BLaER1 treated with 17β-estradiol and CSF1 and Interleukin-3, amounts not matched to agents 10 nM and 100 nM (cell line): ENCODE results near the gene CD163.

Source experiments
- H3K27ac ChIP-seq, 11 experiments: shearing (Covaris generic); formaldehyde crosslinking; 2 replicates each; pipeline ENCODE4 v1.8.1; 2022
- H3K27me3 ChIP-seq, 11 experiments: shearing (Covaris generic); formaldehyde crosslinking; 2 replicates each; pipeline ENCODE4 v1.8.1; 2022
- H3K36me3 ChIP-seq, 11 experiments: shearing (Covaris generic); formaldehyde crosslinking; 2 replicates each; pipeline ENCODE4 v1.8.1; 2022
- H3K4me1 ChIP-seq, 10 experiments: shearing (Covaris generic); formaldehyde crosslinking; 2 replicates each; pipeline ENCODE4 v1.8.1; 2022
- H3K4me2 ChIP-seq, 11 experiments: shearing (Covaris generic); formaldehyde crosslinking; 2 replicates each; pipeline ENCODE4 v1.8.1; 2022
- H3K4me3 ChIP-seq, 10 experiments: shearing (Covaris generic); formaldehyde crosslinking; 2 replicates each; pipeline ENCODE4 v1.8.1; 2022
- H3K9ac ChIP-seq, 11 experiments: shearing (Covaris generic); formaldehyde crosslinking; 2 replicates each; pipeline ENCODE4 v1.8.1; 2022
- H3K9me3 ChIP-seq, 11 experiments: shearing (Covaris generic); formaldehyde crosslinking; replicated peaks in 1 of 11; 2 replicates each; pipeline ENCODE4 v1.8.1; 2022
- H4K20me1 ChIP-seq, 11 experiments: shearing (Covaris generic); formaldehyde crosslinking; 2 replicates each; pipeline ENCODE4 v1.8.1; 2022
- Cebpa-rat ChIP-seq, 11 experiments: shearing (Covaris generic); IDR thresholded peaks; 2 replicates each; pipeline ENCODE4 v1.8.1; 2022

CD163 gene

DNA sequence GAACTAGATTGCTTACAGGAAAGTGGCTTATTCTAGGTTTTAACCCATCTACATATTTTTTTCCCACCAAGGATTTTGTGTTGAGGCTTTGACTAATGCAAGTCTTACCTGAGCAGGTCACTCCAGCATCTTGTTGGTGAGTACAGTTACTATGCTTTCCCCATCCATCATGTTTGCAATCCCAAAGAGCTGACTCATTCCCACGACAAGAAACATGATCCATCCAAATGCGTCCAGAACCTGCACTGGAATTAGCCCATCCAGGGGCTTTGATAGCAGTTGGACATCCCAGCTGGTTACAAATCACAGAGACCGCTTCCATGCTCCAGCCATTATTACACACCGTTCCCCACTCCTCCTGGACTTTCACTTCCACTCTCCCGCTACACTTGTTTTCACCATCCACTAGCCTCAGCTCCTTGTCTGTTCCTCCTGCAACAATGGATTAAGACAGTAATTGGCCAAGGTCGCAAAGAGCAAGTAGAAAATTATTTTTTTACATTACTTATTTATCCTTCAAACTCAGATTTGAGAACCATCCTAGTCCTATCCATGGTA is 2.5 kb downstream of the CD163 start:
- Histone ChIP-seq H3K4me3 (peak overlapping the region in 3 of 10 experiments; percentile 43 to 57 (median 57); a peak in 6 of 20 replicates), H4K20me1 (no peaks in the 10 kb centered on the region), H3K9me3 (peaks cover 0 to 70% (median 0%) of the 10 kb centered on the region in 11 experiments; a peak in 9 of 22 replicates), H3K36me3 (peaks cover 0 to 65% (median 0%) of the 10 kb centered on the region in 11 experiments; a peak in 6 of 22 replicates), H3K27me3 (no peaks in the 10 kb centered on the region), H3K9ac (peak overlapping the region in 2 of 11 experiments; percentile 85 to 86; a peak in 4 of 22 replicates), H3K4me1 (peaks cover 7 to 66% (median 42%) of the 10 kb centered on the region in 10 experiments; a peak in 17 of 20 replicates), H3K27ac (peak overlapping the region in 4 of 11 experiments; percentile 43 to 96 (median 88); a peak in 8 of 22 replicates), H3K4me2 (peak overlapping the region in 5 of 11 experiments; percentile 26 to 82 (median 74); a peak in 8 of 22 replicates)
- no peak for TF ChIP-seq Cebpa-rat (IDR thresholded peaks at IDR 0.05)

- Histone ChIP-seq H3K9me3 (peaks cover 0 to 75% (median 6%) of the 10 kb centered on the region in 11 experiments; a peak in 9 of 22 replicates), H3K9ac (peak overlapping the region in 3 of 11 experiments; percentile 68 to 86 (median 85); a peak in 5 of 22 replicates), H3K27me3 (no peaks in the 10 kb centered on the region), H3K27ac (peak overlapping the region in 7 of 11 experiments; percentile 55 to 96 (median 84); a peak in 12 of 22 replicates), H3K4me1 (peaks cover 7 to 68% (median 42%) of the 10 kb centered on the region in 10 experiments; a peak in 17 of 20 replicates), H3K4me2 (peak overlapping the region in 7 of 11 experiments; percentile 51 to 82 (median 74); a peak in 14 of 22 replicates), H3K4me3 (peak overlapping the region in 3 of 10 experiments; percentile 1 to 57 (median 57); a peak in 4 of 20 replicates), H3K36me3 (peaks cover 0 to 80% (median 0%) of the 10 kb centered on the region in 11 experiments; a peak in 6 of 22 replicates), H4K20me1 (peaks cover 0 to 7% (median 0%) of the 10 kb centered on the region in 11 experiments; a peak in 1 of 22 replicates)
- TF ChIP-seq Cebpa-rat (IDR thresholded peaks at IDR 0.05), result no peak
These were observed 3.9 kb downstream of the CD163 start for GRCh38 chr12:7499636-7500035.

- Histone ChIP-seq H3K27me3 (no peaks in the 10 kb centered on the region), H3K36me3 (peaks cover 0 to 88% (median 0%) of the 10 kb centered on the region in 11 experiments; a peak in 6 of 22 replicates), H3K27ac (peak overlapping the region in 9 of 11 experiments; percentile 10 to 96 (median 80); a peak in 18 of 22 replicates), H3K9ac (peak overlapping the region in 6 of 11 experiments; percentile 33 to 86 (median 68); a peak in 12 of 22 replicates), H3K9me3 (peaks cover 0 to 67% (median 0%) of the 10 kb centered on the region in 11 experiments; a peak in 8 of 22 replicates), H3K4me3 (peak overlapping the region in 3 of 10 experiments; percentile 13 to 57 (median 57); a peak in 5 of 20 replicates), H4K20me1 (peaks cover 0 to 7% (median 0%) of the 10 kb centered on the region in 11 experiments; a peak in 1 of 22 replicates), H3K4me2 (peak overlapping the region in 9 of 11 experiments; percentile 9 to 82 (median 74); a peak in 17 of 22 replicates), H3K4me1 (peaks cover 7 to 67% (median 39%) of the 10 kb centered on the region in 10 experiments; a peak in 17 of 20 replicates)
- TF ChIP-seq Cebpa-rat (IDR thresholded peaks at IDR 0.05), result peak in 2 of 11 experiments; percentile 24 to 39; a peak in 1 of 22 replicates
These were observed 4.8 kb downstream of the CD163 start for GRCh38 chr12:7498809-7499208.

- H3K9ac ChIP-seq, result peak overlapping the region in 4 of 11 experiments; percentile 6 to 86 (median 68); a peak in 6 of 22 replicates
- H3K36me3 ChIP-seq, result peaks cover 0 to 94% (median 0%) of the 10 kb centered on the region in 11 experiments; a peak in 6 of 22 replicates
- peaks cover 0 to 69% (median 0%) of the 10 kb centered on the region in 11 experiments; a peak in 8 of 22 replicates for H3K9me3 ChIP-seq
- no peaks in the 10 kb centered on the region for H3K27me3 ChIP-seq
- peak overlapping the region in 6 of 11 experiments; percentile 51 to 82 (median 78); a peak in 12 of 22 replicates for H3K4me2 ChIP-seq
- H3K4me3 ChIP-seq, result peak overlapping the region in 2 of 10 experiments; percentile 57; a peak in 4 of 20 replicates
- peak overlapping the region in 6 of 11 experiments; percentile 59 to 96 (median 85); a peak in 11 of 22 replicates for H3K27ac ChIP-seq
- TF ChIP-seq Cebpa-rat (IDR thresholded peaks at IDR 0.05), result no peak
- peaks cover 0 to 13% (median 0%) of the 10 kb centered on the region in 11 experiments; a peak in 2 of 22 replicates for H4K20me1 ChIP-seq
- peaks cover 7 to 73% (median 35%) of the 10 kb centered on the region in 10 experiments; a peak in 17 of 20 replicates for H3K4me1 ChIP-seq
These were observed 5.9 kb downstream of the CD163 start for GRCh38 chr12:7497661-7498060.

- Histone ChIP-seq H3K9me3 (peaks cover 0 to 57% (median 0%) of the 10 kb centered on the region in 11 experiments; a peak in 6 of 22 replicates), H3K9ac (peak overlapping the region in 2 of 11 experiments; percentile 71 to 86; a peak in 1 of 22 replicates), H3K4me1 (peaks cover 7 to 85% (median 35%) of the 10 kb centered on the region in 10 experiments; a peak in 17 of 20 replicates), H3K27ac (peak overlapping the region in 3 of 11 experiments; percentile 86 to 96 (median 91); a peak in 3 of 22 replicates), H3K36me3 (peaks cover 0 to 94% (median 0%) of the 10 kb centered on the region in 11 experiments; a peak in 6 of 22 replicates), H3K27me3 (no peaks in the 10 kb centered on the region), H3K4me2 (peak overlapping the region in 4 of 11 experiments; percentile 74 to 82 (median 79); a peak in 6 of 22 replicates), H4K20me1 (peaks cover 0 to 25% (median 0%) of the 10 kb centered on the region in 11 experiments; a peak in 3 of 22 replicates), H3K4me3 (peak overlapping the region in 2 of 10 experiments; percentile 57; a peak in 5 of 20 replicates)
- TF ChIP-seq Cebpa-rat (IDR thresholded peaks at IDR 0.05), result no peak
These were observed 7.1 kb downstream of the CD163 start for GRCh38 chr12:7496451-7496850.

- peak overlapping the region in 2 of 10 experiments; percentile 35 to 57; a peak in 4 of 20 replicates for H3K4me3 ChIP-seq
- no peak overlapping the region for H3K27ac ChIP-seq
- no peak for TF ChIP-seq Cebpa-rat (IDR thresholded peaks at IDR 0.05)
- no peak overlapping the region for H3K9ac ChIP-seq
- peaks cover 0 to 92% (median 0%) of the 10 kb centered on the region in 11 experiments; a peak in 6 of 22 replicates for H3K36me3 ChIP-seq
- H4K20me1 ChIP-seq, result peaks cover 0 to 38% (median 0%) of the 10 kb centered on the region in 11 experiments; a peak in 3 of 22 replicates
- H3K4me1 ChIP-seq, result peaks cover 7 to 90% (median 31%) of the 10 kb centered on the region in 10 experiments; a peak in 17 of 20 replicates
- H3K27me3 ChIP-seq, result no peaks in the 10 kb centered on the region
- H3K9me3 ChIP-seq, result peaks cover 0 to 44% (median 0%) of the 10 kb centered on the region in 11 experiments; a peak in 5 of 22 replicates
- H3K4me2 ChIP-seq, result peak overlapping the region in 2 of 11 experiments; percentile 58 to 79; a peak in 4 of 22 replicates
These were observed 8.4 kb downstream of the CD163 start for GRCh38 chr12:7495136-7495535.

- Histone ChIP-seq H3K4me3 (peak overlapping the region in 2 of 10 experiments; percentile 27 to 33; a peak in 4 of 20 replicates), H3K9me3 (peaks cover 0 to 37% (median 0%) of the 10 kb centered on the region in 11 experiments; a peak in 5 of 22 replicates), H3K4me1 (peaks cover 0 to 88% (median 9%) of the 10 kb centered on the region in 10 experiments; a peak in 13 of 20 replicates), H3K27ac (no peak overlapping the region), H3K27me3 (no peaks in the 10 kb centered on the region), H3K9ac (peak overlapping the region in 2 of 11 experiments; percentile 6 to 30; a peak in 2 of 22 replicates), H3K4me2 (peak overlapping the region in 2 of 11 experiments; percentile 69 to 86; a peak in 4 of 22 replicates), H4K20me1 (peaks cover 0 to 60% (median 0%) of the 10 kb centered on the region in 11 experiments; a peak in 4 of 22 replicates), H3K36me3 (peaks cover 0 to 97% (median 0%) of the 10 kb centered on the region in 11 experiments; a peak in 6 of 22 replicates)
- TF ChIP-seq Cebpa-rat (IDR thresholded peaks at IDR 0.05), result no peak
These were observed 10.6 kb downstream of the CD163 start for GRCh38 chr12:7493006-7493405.
